ENCODE measurements around the gene SLC24A3.

The SLC24A3 gene

GRCh38 chr20:19274001-19274400 lies 61.6 kb downstream of the SLC24A3 start:
- no peak for FAIRE-seq

GRCh38 chr20:19274412-19275015 lies 62.1 kb downstream of the SLC24A3 start:
- no peak for FAIRE-seq

- no peak for FAIRE-seq
Measured at GRCh38 chr20:19275038-19275629, 62.7 kb downstream of the SLC24A3 start.

GRCh38 chr20:19275630-19276071 lies 63.2 kb downstream of the SLC24A3 start:
- no peak for FAIRE-seq

- FAIRE-seq: no peak
Measured at GRCh38 chr20:19277381-19277780, 64.9 kb downstream of the SLC24A3 start.

- FAIRE-seq: no peak
Measured at GRCh38 chr20:19283490-19284025, 71.1 kb downstream of the SLC24A3 start.

- FAIRE-seq: no peak
Measured at GRCh38 chr20:19284400-19285178, 72.1 kb downstream of the SLC24A3 start.

- no peak for FAIRE-seq
Measured at GRCh38 chr20:19285436-19285835, 73.0 kb downstream of the SLC24A3 start.

GRCh38 chr20:19288061-19288460 lies 75.6 kb downstream of the SLC24A3 start:
- FAIRE-seq: no peak

- FAIRE-seq: no peak
Measured at GRCh38 chr20:19288636-19289035, 76.2 kb downstream of the SLC24A3 start.

GRCh38 chr20:19289451-19289850 lies 77.0 kb downstream of the SLC24A3 start:
- no peak for FAIRE-seq

GRCh38 chr20:19291024-19291817 lies 78.8 kb downstream of the SLC24A3 start:
- FAIRE-seq: no peak

GRCh38 chr20:19291818-19292132 lies 79.3 kb downstream of the SLC24A3 start:
- no peak for FAIRE-seq

- no peak for FAIRE-seq
Measured at GRCh38 chr20:19292254-19292653, 79.8 kb downstream of the SLC24A3 start.

- FAIRE-seq: no peak
Measured at GRCh38 chr20:19295076-19295475, 82.6 kb downstream of the SLC24A3 start.

- no peak for FAIRE-seq
Measured at GRCh38 chr20:19298652-19299051, 86.2 kb downstream of the SLC24A3 start.

- FAIRE-seq: no peak
Measured at GRCh38 chr20:19300395-19300794, 88.0 kb downstream of the SLC24A3 start.

GRCh38 chr20:19301142-19301541 lies 88.7 kb downstream of the SLC24A3 start:
- no peak for FAIRE-seq

GRCh38 chr20:19301843-19302242 lies 89.4 kb downstream of the SLC24A3 start:
- no peak for FAIRE-seq

GRCh38 chr20:19302714-19303113 lies 90.3 kb downstream of the SLC24A3 start:
- FAIRE-seq: no peak

GRCh38 chr20:19304389-19304788 lies 91.9 kb downstream of the SLC24A3 start:
- FAIRE-seq: no peak

GRCh38 chr20:19304886-19305415 lies 92.5 kb downstream of the SLC24A3 start:
- no peak for FAIRE-seq

- no peak for FAIRE-seq
Measured at GRCh38 chr20:19308146-19308545, 95.7 kb downstream of the SLC24A3 start.
